ENCODE measurements around the gene CACNA2D3.
"Not testable (repeated sequence)": the region's sequence is repeated elsewhere in the genome, so short reads cannot be mapped to it uniquely, and the experiment has no call there.

The CACNA2D3 gene

GRCh38 chr3:54969652-54970051 is 847.3 kb downstream of the CACNA2D3 start:
- no peaks in the 10 kb centered on the region for H3K4me1 ChIP-seq (ENCODE audit: low read length)

DNA sequence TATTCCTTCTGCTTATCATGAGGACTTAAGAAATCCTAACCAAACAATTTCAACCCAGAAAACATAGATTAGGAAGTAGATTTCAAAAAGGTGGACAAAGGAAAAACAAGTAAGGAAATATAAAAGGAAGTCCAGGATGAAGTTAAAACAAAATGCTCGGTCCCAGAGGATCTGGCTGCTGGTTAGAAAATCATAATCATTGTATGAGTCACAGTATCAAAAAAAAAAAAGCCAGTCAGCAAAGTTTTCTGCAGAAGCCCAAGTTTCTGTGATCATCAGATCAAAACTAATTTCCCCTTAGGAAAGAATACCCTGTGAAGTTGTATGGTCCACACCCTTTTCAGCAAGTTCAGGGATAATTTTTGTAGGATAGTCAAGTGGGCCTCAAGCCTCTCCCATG is 848.5 kb downstream of the CACNA2D3 start:
- no peak overlapping the region for H3K4me2 ChIP-seq (ENCODE audit: low read depth, low read length)
- H4K20me1 ChIP-seq (ENCODE audit: insufficient read depth, low read length) = no peaks in the 10 kb centered on the region
- H3K9ac ChIP-seq (ENCODE audit: low read length) = no peak overlapping the region
- no peaks in the 10 kb centered on the region for H3K36me3 ChIP-seq (replicated peaks; ENCODE audit: insufficient read depth, low read length)
- no peaks in the 10 kb centered on the region for H3K9me2 ChIP-seq (replicated peaks; ENCODE audit: insufficient read depth, low read length)
- no peak overlapping the region for H3K4me3 ChIP-seq (ENCODE audit: low read length)
- no peaks in the 10 kb centered on the region for H3K79me2 ChIP-seq (ENCODE audit: low read length)
- H3F3A ChIP-seq (ENCODE audit: insufficient read depth, low read length) = no peaks in the 10 kb centered on the region
- no peak overlapping the region for H3K27ac ChIP-seq (ENCODE audit: low read length)
- DNase-seq = no peak
- TF ChIP-seq CTCF (IDR thresholded peaks at IDR 0.05; ENCODE audit: low read length) (no peak), EZH2 (optimal IDR thresholded peaks at IDR 0.05; ENCODE audit: low read depth, low read length) (no peak), EZH2phosphoT487 (IDR thresholded peaks at IDR 0.05; ENCODE audit: low read length) (no peak)
- H3K4me1 ChIP-seq (ENCODE audit: low read length) = no peaks in the 10 kb centered on the region
- H3K27me3 ChIP-seq (replicated peaks; ENCODE audit: insufficient read depth, low read length) = no peaks in the 10 kb centered on the region
- no peaks in the 10 kb centered on the region for H3K9me3 ChIP-seq (replicated peaks; ENCODE audit: insufficient read depth, low read length)
- no peak overlapping the region for H2AFZ ChIP-seq (ENCODE audit: low read length)

More at GRCh38 chr3:54969652-54970051, 847.3 kb downstream of the CACNA2D3 start:
- TF ChIP-seq EZH2 (optimal IDR thresholded peaks at IDR 0.05; ENCODE audit: low read depth, low read length) = no peak
- TF ChIP-seq EZH2phosphoT487 (IDR thresholded peaks at IDR 0.05; ENCODE audit: low read length) = no peak
- no peak for TF ChIP-seq CTCF (IDR thresholded peaks at IDR 0.05; ENCODE audit: low read length)
- Histone ChIP-seq H2AFZ (ENCODE audit: low read length) (no peak overlapping the region), H4K20me1 (ENCODE audit: insufficient read depth, low read length) (no peaks in the 10 kb centered on the region), H3K79me2 (ENCODE audit: low read length) (no peaks in the 10 kb centered on the region), H3K36me3 (replicated peaks; ENCODE audit: insufficient read depth, low read length) (no peaks in the 10 kb centered on the region), H3K4me2 (ENCODE audit: low read depth, low read length) (no peak overlapping the region), H3F3A (ENCODE audit: insufficient read depth, low read length) (no peaks in the 10 kb centered on the region), H3K9me2 (replicated peaks; ENCODE audit: insufficient read depth, low read length) (no peaks in the 10 kb centered on the region), H3K27ac (ENCODE audit: low read length) (no peak overlapping the region), H3K27me3 (replicated peaks; ENCODE audit: insufficient read depth, low read length) (no peaks in the 10 kb centered on the region), H3K9me3 (replicated peaks; ENCODE audit: insufficient read depth, low read length) (no peaks in the 10 kb centered on the region), H3K4me3 (ENCODE audit: low read length) (no peak overlapping the region), H3K9ac (ENCODE audit: low read length) (no peak overlapping the region)
- DNase-seq = no peak

DNA sequence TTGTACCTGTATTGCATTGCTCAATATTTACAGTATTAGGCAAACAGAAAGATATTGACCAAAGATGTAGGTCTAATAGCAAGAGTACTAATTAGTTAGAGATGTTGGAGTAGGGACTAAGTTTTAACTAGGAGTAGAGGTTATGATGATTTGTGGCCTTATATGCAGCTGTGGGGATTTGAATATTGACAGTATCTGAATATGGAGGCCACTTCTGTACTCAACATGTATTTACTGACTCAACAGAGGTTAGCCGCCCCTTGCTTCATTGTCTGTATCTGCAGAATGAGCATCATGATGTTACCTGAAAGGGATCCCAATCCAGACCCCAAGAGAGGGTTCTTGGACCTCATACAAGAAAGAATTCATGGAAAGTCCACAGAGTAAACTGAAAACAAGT is 855.1 kb downstream of the CACNA2D3 start:
- H3K9me3 ChIP-seq (replicated peaks; ENCODE audit: insufficient read depth, low read length) = no peaks in the 10 kb centered on the region
- H3K36me3 ChIP-seq (replicated peaks; ENCODE audit: insufficient read depth, low read length) = no peaks in the 10 kb centered on the region
- DNase-seq = no peak
- H3K4me3 ChIP-seq (ENCODE audit: low read length) = no peak overlapping the region
- no peaks in the 10 kb centered on the region for H4K20me1 ChIP-seq (ENCODE audit: insufficient read depth, low read length)
- H3K4me1 ChIP-seq (ENCODE audit: low read length) = no peaks in the 10 kb centered on the region
- H3K27me3 ChIP-seq (replicated peaks; ENCODE audit: insufficient read depth, low read length) = no peaks in the 10 kb centered on the region
- TF ChIP-seq EZH2 (optimal IDR thresholded peaks at IDR 0.05; ENCODE audit: low read depth, low read length) (no peak), CTCF (IDR thresholded peaks at IDR 0.05; ENCODE audit: low read length) (no peak), EZH2phosphoT487 (IDR thresholded peaks at IDR 0.05; ENCODE audit: low read length) (no peak)
- H3F3A ChIP-seq (ENCODE audit: insufficient read depth, low read length) = no peaks in the 10 kb centered on the region
- no peak overlapping the region for H3K27ac ChIP-seq (ENCODE audit: low read length)
- H3K79me2 ChIP-seq (ENCODE audit: low read length) = no peaks in the 10 kb centered on the region
- no peak overlapping the region for H3K9ac ChIP-seq (ENCODE audit: low read length)
- H3K4me2 ChIP-seq (ENCODE audit: low read depth, low read length) = no peak overlapping the region
- no peaks in the 10 kb centered on the region for H3K9me2 ChIP-seq (replicated peaks; ENCODE audit: insufficient read depth, low read length)
- no peak overlapping the region for H2AFZ ChIP-seq (ENCODE audit: low read length)

DNA sequence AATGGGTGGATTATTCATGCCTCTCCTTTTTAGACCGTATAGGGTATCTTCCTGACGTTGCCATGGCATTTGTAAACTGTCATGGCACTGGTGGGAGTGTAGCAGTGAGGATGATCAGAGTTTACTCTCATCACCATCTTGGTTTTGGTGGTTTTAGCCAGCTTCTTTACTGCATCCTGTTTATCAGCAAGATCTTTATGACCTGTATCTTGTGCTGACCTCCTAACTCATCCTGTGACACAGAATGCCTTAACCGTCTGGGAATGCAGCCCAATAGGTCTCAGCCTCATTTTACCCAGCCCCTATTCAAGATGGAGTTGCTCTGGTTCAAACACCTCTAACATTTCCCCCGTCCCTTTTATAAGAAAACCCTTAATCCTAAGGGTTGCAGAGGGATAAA is 855.6 kb downstream of the CACNA2D3 start:
- H3K36me3 ChIP-seq (replicated peaks; ENCODE audit: insufficient read depth, low read length); H3K9me2 ChIP-seq (replicated peaks; ENCODE audit: insufficient read depth, low read length); DNase-seq: not testable (repeated sequence)

More for the DNA sequence above, 855.6 kb downstream of the CACNA2D3 start:
- H3K79me2 ChIP-seq (ENCODE audit: low read length); H3K9me3 ChIP-seq (replicated peaks; ENCODE audit: insufficient read depth, low read length); H4K20me1 ChIP-seq (ENCODE audit: insufficient read depth, low read length); H3K27me3 ChIP-seq (replicated peaks; ENCODE audit: insufficient read depth, low read length); H2AFZ ChIP-seq (ENCODE audit: low read length); H3K4me3 ChIP-seq (ENCODE audit: low read length); H3K4me2 ChIP-seq (ENCODE audit: low read depth, low read length); H3F3A ChIP-seq (ENCODE audit: insufficient read depth, low read length); H3K27ac ChIP-seq (ENCODE audit: low read length); H3K4me1 ChIP-seq (ENCODE audit: low read length); H3K9ac ChIP-seq (ENCODE audit: low read length): not testable (repeated sequence)
